HepG2 (cell line): ENCODE measurements around the gene AKAP9. TPM values are rescaled to one million over a fixed set of nuclear protein-coding genes. Genes with fewer than 3 reads are reported as not detected.

Experiments
- ARID5B ChIP-seq: IDR thresholded peaks from 2 replicates; pipeline ENCODE4 v1.4.0; 2020; ENCODE audit warnings: mild to moderate bottlenecking, missing genetic modification reagents
- DNMT3B ChIP-seq: conservative IDR thresholded peaks from 2 replicates; pipeline ENCODE4 v1.6.1; 2016; ENCODE audit warnings: missing biosample characterization, control low read depth
- MIER3 ChIP-seq: IDR thresholded peaks from 2 replicates; pipeline ENCODE4 v1.6.1; 2016; ENCODE audit warnings: missing compliant biosample characterization, borderline replicate concordance
- TP53 ChIP-seq: sonication (generic); formaldehyde crosslinking; conservative IDR thresholded peaks from 2 replicates; pipeline ENCODE4 v1.4.0; 2020; ENCODE audit warnings: missing genetic modification reagents
- TSC22D2 ChIP-seq: sonication (generic); formaldehyde crosslinking; IDR thresholded peaks from 2 replicates; pipeline ENCODE4 v1.5.1; 2020; ENCODE audit warnings: missing genetic modification reagents, mild to moderate bottlenecking, borderline replicate concordance
- ZBTB33 ChIP-seq: sonication (generic); formaldehyde crosslinking; IDR thresholded peaks from 2 replicates; pipeline ENCODE4 v1.4.0; 2020; ENCODE audit warnings: missing genetic modification reagents
- ZNF362 ChIP-seq: sonication (generic); formaldehyde crosslinking; IDR thresholded peaks from 2 replicates; pipeline ENCODE4 v1.4.0; 2020; ENCODE audit warnings: missing genetic modification reagents, mild to moderate bottlenecking, borderline replicate concordance
- ZNF431 ChIP-seq: sonication (generic); formaldehyde crosslinking; IDR thresholded peaks from 2 replicates; pipeline ENCODE4 v1.9.0; 2022; ENCODE audit warnings: missing genetic modification reagents, low read depth, mild to moderate bottlenecking, borderline replicate concordance
- ZNF550 ChIP-seq: sonication (generic); formaldehyde crosslinking; IDR thresholded peaks from 2 replicates; pipeline ENCODE4 v1.4.0; 2020; ENCODE audit warnings: mild to moderate bottlenecking, missing genetic modification reagents, borderline replicate concordance
- polyA plus RNA-seq, 8 experiments: library from polyadenylated mRNA; depleted of rRNA in 3 of 8; stranded (reverse) in 7 of 8; unstranded in 1 of 8; fragments of >200 nt; fragmentation: Illumina TruSeq in 4 of 8; extraction: Trizol in 4 of 8; gene quantifications; 2 replicates each; pipeline versions ENCODE4 v1.2.1 to v1.2.3, GENCODE V29; 2011 to 2016; ENCODE audit warnings: low read depth in 4 of 8, missing spikeins in 1 of 8, mixed read lengths in 1 of 8; ENCODE audit not compliant: insufficient read depth in 1 of 8
- total RNA-seq, 5 experiments: library from RNA; depleted of rRNA; stranded (reverse); fragments of >200 nt; fragmentation: Illumina TruSeq; extraction: Trizol; gene quantifications; 2 replicates each; pipeline ENCODE4 v1.2.3, GENCODE V29; 2016; ENCODE audit warnings: low read depth in 1 of 5
- TF ChIP-seq, protein P1 (sequence below): sonication (generic); formaldehyde crosslinking; IDR thresholded peaks from 2 replicates; pipeline ENCODE4 v1.5.0; 2020; ENCODE audit warnings: mild to moderate bottlenecking, missing genetic modification reagents, borderline replicate concordance
- TF ChIP-seq, protein P2 (sequence below): sonication (generic); formaldehyde crosslinking; IDR thresholded peaks from 2 replicates; pipeline ENCODE4 v1.4.0; 2020; ENCODE audit warnings: missing genetic modification reagents

Gene AKAP9
- total and polyA plus RNA-seq, 2 of the 13 experiments (the other 11 are each of a cell fraction or from before 2014, with no cell fraction given), result 27.6 to 33.1 TPM

DNA sequence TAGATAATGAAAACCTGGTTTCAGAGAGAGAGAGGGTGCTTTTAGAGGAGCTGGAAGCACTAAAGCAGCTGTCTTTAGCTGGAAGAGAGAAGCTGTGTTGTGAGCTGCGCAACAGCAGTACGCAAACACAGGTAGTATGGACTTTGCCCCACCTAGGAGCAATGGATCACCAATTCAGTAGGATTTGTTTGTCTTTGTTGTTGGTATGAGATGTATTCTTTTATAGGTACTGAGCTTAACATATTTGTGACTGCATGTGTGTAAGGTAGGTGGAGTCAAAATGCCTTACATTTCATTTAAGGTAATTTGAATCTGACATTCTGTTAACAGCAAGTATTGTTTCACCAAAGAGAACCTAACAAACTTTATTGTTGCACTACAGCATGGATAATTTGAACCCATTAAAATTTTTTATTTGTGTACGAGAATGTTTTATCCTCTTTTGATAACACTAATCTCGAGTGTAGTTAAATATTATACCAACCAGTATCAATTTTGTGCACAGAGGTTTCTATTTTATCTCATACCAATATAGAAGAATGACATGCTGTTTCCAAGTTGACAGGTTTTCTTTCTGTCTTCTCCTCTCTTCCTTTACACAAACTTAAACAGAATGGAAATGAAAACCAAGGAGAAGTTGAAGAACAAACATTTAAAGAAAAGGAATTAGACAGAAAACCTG lies 101.5 kb downstream of the AKAP9 start (continued):
- TF ChIP-seq ZNF362, result peak; percentile 23; the same call in 1 of the 2 replicates
- peak; percentile 54 for TF ChIP-seq ZBTB33 (CRISPR knock-in tag)
- TF ChIP-seq MIER3, result 0 out of 2 replicates have a peak, but pooled peaks have one; percentile 59
- TF ChIP-seq, protein P1, sequence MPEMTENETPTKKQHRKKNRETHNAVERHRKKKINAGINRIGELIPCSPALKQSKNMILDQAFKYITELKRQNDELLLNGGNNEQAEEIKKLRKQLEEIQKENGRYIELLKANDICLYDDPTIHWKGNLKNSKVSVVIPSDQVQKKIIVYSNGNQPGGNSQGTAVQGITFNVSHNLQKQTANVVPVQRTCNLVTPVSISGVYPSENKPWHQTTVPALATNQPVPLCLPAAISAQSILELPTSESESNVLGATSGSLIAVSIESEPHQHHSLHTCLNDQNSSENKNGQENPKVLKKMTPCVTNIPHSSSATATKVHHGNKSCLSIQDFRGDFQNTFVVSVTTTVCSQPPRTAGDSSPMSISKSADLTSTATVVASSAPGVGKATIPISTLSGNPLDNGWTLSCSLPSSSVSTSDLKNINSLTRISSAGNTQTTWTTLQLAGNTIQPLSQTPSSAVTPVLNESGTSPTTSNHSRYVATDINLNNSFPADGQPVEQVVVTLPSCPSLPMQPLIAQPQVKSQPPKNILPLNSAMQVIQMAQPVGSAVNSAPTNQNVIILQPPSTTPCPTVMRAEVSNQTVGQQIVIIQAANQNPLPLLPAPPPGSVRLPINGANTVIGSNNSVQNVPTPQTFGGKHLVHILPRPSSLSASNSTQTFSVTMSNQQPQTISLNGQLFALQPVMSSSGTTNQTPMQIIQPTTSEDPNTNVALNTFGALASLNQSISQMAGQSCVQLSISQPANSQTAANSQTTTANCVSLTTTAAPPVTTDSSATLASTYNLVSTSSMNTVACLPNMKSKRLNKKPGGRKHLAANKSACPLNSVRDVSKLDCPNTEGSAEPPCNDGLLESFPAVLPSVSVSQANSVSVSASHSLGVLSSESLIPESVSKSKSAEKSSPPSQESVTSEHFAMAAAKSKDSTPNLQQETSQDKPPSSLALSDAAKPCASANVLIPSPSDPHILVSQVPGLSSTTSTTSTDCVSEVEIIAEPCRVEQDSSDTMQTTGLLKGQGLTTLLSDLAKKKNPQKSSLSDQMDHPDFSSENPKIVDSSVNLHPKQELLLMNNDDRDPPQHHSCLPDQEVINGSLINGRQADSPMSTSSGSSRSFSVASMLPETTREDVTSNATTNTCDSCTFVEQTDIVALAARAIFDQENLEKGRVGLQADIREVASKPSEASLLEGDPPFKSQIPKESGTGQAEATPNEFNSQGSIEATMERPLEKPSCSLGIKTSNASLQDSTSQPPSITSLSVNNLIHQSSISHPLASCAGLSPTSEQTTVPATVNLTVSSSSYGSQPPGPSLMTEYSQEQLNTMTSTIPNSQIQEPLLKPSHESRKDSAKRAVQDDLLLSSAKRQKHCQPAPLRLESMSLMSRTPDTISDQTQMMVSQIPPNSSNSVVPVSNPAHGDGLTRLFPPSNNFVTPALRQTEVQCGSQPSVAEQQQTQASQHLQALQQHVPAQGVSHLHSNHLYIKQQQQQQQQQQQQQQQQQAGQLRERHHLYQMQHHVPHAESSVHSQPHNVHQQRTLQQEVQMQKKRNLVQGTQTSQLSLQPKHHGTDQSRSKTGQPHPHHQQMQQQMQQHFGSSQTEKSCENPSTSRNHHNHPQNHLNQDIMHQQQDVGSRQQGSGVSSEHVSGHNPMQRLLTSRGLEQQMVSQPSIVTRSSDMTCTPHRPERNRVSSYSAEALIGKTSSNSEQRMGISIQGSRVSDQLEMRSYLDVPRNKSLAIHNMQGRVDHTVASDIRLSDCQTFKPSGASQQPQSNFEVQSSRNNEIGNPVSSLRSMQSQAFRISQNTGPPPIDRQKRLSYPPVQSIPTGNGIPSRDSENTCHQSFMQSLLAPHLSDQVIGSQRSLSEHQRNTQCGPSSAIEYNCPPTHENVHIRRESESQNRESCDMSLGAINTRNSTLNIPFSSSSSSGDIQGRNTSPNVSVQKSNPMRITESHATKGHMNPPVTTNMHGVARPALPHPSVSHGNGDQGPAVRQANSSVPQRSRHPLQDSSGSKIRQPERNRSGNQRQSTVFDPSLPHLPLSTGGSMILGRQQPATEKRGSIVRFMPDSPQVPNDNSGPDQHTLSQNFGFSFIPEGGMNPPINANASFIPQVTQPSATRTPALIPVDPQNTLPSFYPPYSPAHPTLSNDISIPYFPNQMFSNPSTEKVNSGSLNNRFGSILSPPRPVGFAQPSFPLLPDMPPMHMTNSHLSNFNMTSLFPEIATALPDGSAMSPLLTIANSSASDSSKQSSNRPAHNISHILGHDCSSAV (CRISPR knock-in tag), result no peak
- TF ChIP-seq TSC22D2, result no peak
- TF ChIP-seq, protein P2, sequence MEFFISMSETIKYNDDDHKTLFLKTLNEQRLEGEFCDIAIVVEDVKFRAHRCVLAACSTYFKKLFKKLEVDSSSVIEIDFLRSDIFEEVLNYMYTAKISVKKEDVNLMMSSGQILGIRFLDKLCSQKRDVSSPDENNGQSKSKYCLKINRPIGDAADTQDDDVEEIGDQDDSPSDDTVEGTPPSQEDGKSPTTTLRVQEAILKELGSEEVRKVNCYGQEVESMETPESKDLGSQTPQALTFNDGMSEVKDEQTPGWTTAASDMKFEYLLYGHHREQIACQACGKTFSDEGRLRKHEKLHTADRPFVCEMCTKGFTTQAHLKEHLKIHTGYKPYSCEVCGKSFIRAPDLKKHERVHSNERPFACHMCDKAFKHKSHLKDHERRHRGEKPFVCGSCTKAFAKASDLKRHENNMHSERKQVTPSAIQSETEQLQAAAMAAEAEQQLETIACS (CRISPR knock-in tag), result no peak
- TF ChIP-seq TP53 (CRISPR knock-in tag), result no peak
- peak; percentile 91 for TF ChIP-seq ARID5B (CRISPR knock-in tag)
- no peak for TF ChIP-seq ZNF550
- no peak for TF ChIP-seq ZNF431 (CRISPR knock-in tag)
- TF ChIP-seq DNMT3B, result no peak
